Fibroblast of villous mesenchyme (primary cell): ENCODE measurements around the gene ADAM33. TPM values are rescaled to one million over a fixed set of nuclear protein-coding genes. Genes with fewer than 3 reads are reported as not detected.

Experiments
- DNase-seq: peaks from one replicate; pipeline ENCODE4 v3.0.0-alpha.2; 2010; ENCODE audit warnings: low read depth
- H3K4me3 ChIP-seq: 2 replicates; pipeline ENCODE4 v1.5.1; 2011; ENCODE audit warnings: low read depth, mild to moderate bottlenecking, low read length
- CTCF ChIP-seq: IDR thresholded peaks from 2 replicates; pipeline ENCODE4 v1.5.1; 2012; ENCODE audit warnings: low read depth, mild to moderate bottlenecking, low read length; ENCODE audit not compliant: insufficient read depth
- total RNA-seq: library from RNA; depleted of rRNA; stranded (reverse); fragments of >200 nt; gene quantifications from 2 replicates; pipeline ENCODE4 v1.2.3, GENCODE V29; 2012

Gene ADAM33
- total RNA-seq, 1 donor = 53.1 TPM

- H3K4me3 ChIP-seq = no peak overlapping the region
- no peak for TF ChIP-seq CTCF
Observed at GRCh38 chr20:3646067-3646440, 35.8 kb downstream of the ADAM33 start.

GRCh38 chr20:3645309-3646066 is 36.3 kb downstream of the ADAM33 start:
- no peak overlapping the region for H3K4me3 ChIP-seq
- no peak for DNase-seq
- TF ChIP-seq CTCF = no peak

More at GRCh38 chr20:3646067-3646440, 35.8 kb downstream of the ADAM33 start:
- no peak for DNase-seq

- no peak for TF ChIP-seq CTCF
- H3K4me3 ChIP-seq = no peak overlapping the region
- DNase-seq = no peak
Observed at GRCh38 chr20:3640259-3640658, 41.6 kb downstream of the ADAM33 start.

GRCh38 chr20:3635346-3635745 is 46.5 kb downstream of the ADAM33 start:
- no peak for TF ChIP-seq CTCF
- no peak for DNase-seq
- no peak overlapping the region for H3K4me3 ChIP-seq

GRCh38 chr20:3633913-3634478 is 47.8 kb downstream of the ADAM33 start:
- TF ChIP-seq CTCF = no peak
- H3K4me3 ChIP-seq = no peak overlapping the region
- DNase-seq = no peak

GRCh38 chr20:3632311-3633004 is 49.4 kb downstream of the ADAM33 start:
- no peak overlapping the region for H3K4me3 ChIP-seq
- TF ChIP-seq CTCF = no peak
- no peak for DNase-seq
